Upper lobe of right lung (tissue), 1 donor: ENCODE data around the gene ARHGEF17. TPM values are rescaled to one million over a fixed set of nuclear protein-coding genes. Genes with fewer than 3 reads are reported as not detected.
A peak's percentile ranks its signal among the peaks of the same experiment; 100 is the strongest.

Experiments
- ATAC-seq: fragments of 200-7000 bp; cut with Tn5 transposase; one replicate; pipeline ENCODE4 v1.9.1; 2020; ENCODE audit warnings: mild to moderate bottlenecking, moderate library complexity
- DNase-seq: peaks from one replicate; pipeline ENCODE4 v3.0.0-alpha.2; 2020
- H3K27ac ChIP-seq: fragments of 200-600 bp; one replicate; pipeline ENCODE4 v1.8.0; 2022
- H3K27me3 ChIP-seq: fragments of 200-600 bp; one replicate; pipeline ENCODE4 v1.8.0; 2022; ENCODE audit warnings: mild to moderate bottlenecking
- H3K36me3 ChIP-seq: fragments of 200-600 bp; one replicate; pipeline ENCODE4 v1.8.0; 2022
- H3K4me1 ChIP-seq: fragments of 200-600 bp; one replicate; pipeline ENCODE4 v1.8.0; 2022
- H3K4me3 ChIP-seq: fragments of 200-600 bp; one replicate; pipeline ENCODE4 v1.8.0; 2022; ENCODE audit warnings: mild to moderate bottlenecking
- H3K9me3 ChIP-seq: fragments of 200-600 bp; one replicate; pipeline ENCODE4 v1.8.0; 2022
- intact Hi-C: fragments of 100-400 bp; cut with DNase I; formaldehyde crosslinking; loops from one replicate; pipeline ENCODE4 v1.11.0; 2022
- total RNA-seq: library from RNA; stranded (reverse); fragmentation: NEBNext Ultra II Directional; extraction: Animal tissue kit (Norgen Biotek cat#: 25700); gene quantifications from one replicate; pipeline ENCODE4 v1.2.1, GENCODE V29; 2021
- TF ChIP-seq, protein P1 (sequence below): fragments of 200-600 bp; IDR thresholded peaks from one replicate; pipeline ENCODE4 v1.8.0; 2022; ENCODE audit warnings: antibody characterized with exemption
- donor health status: DM: no; HTN: yes; CAD: no; lungs with severe emphysema.

The ARHGEF17 gene
- total RNA-seq, 1 donor from 2014 or later = 74.5 TPM

DNA sequence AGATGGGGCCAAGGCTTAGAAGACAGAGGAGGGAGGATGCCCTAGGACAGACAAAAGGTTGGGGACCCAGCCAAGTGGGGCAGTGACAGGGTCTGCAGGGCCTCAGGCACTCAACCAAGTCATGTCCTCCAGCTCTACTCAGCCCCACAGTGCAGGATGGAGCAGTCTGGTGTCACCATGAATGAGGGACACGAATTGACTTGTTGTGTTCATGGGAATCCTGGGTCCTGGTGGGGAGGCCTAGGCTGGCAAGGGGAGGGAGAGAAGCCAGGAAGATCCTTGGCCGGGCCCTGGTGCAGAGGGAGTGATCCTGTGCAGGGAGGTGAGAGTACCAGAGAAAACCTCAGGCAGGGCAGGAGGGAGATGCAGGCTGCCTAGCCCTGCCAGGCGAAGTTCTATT, 24.0 kb upstream of the ARHGEF17 start:
- ATAC-seq (no peak), DNase-seq (peak; percentile 48)
- H3K36me3 ChIP-seq = no peaks in the 10 kb centered on the region
- H3K27me3 ChIP-seq = no peaks in the 10 kb centered on the region
- intact Hi-C loops = no loop called here
- H3K4me1 ChIP-seq = peaks cover 14% of the 10 kb centered on the region
- TF ChIP-seq, protein P1, sequence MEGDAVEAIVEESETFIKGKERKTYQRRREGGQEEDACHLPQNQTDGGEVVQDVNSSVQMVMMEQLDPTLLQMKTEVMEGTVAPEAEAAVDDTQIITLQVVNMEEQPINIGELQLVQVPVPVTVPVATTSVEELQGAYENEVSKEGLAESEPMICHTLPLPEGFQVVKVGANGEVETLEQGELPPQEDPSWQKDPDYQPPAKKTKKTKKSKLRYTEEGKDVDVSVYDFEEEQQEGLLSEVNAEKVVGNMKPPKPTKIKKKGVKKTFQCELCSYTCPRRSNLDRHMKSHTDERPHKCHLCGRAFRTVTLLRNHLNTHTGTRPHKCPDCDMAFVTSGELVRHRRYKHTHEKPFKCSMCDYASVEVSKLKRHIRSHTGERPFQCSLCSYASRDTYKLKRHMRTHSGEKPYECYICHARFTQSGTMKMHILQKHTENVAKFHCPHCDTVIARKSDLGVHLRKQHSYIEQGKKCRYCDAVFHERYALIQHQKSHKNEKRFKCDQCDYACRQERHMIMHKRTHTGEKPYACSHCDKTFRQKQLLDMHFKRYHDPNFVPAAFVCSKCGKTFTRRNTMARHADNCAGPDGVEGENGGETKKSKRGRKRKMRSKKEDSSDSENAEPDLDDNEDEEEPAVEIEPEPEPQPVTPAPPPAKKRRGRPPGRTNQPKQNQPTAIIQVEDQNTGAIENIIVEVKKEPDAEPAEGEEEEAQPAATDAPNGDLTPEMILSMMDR = no peak
- H3K9me3 ChIP-seq = no peaks in the 10 kb centered on the region
- H3K27ac ChIP-seq = no peak overlapping the region
- no peak overlapping the region for H3K4me3 ChIP-seq

DNA sequence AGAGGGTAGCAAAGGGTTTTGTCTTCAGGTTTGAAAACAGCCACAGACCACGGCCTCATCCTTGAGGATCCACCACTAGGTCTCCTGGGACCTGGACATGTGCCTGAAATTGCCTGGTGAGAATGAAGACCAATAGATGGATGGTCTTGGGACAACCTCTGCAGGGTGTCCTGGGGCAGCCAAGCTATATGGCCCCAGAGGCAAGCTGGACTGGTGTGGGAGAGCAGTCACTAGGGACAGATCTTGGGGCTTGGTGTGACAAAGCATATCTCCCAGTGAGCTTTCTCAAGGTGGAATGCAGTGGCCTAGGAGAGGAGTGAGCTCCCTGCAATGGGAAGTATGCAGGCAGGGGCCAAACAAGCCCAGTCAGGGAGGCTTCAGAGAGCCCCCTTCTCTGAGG, 22.4 kb upstream of the ARHGEF17 start:
- intact Hi-C loops = no loop called here
- H3K9me3 ChIP-seq = no peaks in the 10 kb centered on the region
- TF ChIP-seq, protein P1 = no peak

DNA sequence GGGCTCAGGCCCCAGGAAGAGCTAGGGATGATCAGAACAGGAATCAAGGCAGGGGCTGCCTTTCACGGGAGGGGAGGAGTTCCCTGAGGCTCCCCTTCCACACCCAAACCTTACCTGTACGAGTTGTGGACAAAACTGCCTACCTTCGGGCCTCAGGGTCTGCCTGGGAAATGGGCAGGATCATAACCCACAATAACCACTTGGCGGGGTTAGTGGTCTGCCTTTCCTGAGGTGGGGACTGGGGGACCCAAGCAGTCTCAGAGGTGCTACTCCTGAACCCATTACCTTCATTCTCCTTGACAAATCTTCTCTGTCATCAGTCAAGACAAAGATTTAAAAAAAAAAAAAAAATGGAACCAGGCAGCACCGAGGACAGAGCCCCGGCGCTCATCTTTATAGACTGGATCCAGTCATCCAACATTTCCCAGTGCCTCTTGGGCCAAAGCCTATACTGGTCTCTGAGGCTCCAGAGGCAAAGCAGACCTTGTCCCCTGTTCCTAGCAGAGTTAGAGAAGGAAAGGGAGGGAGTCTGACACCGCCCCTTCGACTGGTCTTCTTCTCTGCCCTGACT, 21.8 kb upstream of the ARHGEF17 start:
- H3K27me3 ChIP-seq = no peaks in the 10 kb centered on the region
- H3K27ac ChIP-seq = no peak overlapping the region
- no peak overlapping the region for H3K4me3 ChIP-seq
- H3K9me3 ChIP-seq = no peaks in the 10 kb centered on the region
- peaks cover 22% of the 10 kb centered on the region for H3K4me1 ChIP-seq
- TF ChIP-seq, protein P1 = no peak
- DNase-seq (peak; percentile 34), ATAC-seq (no peak)
- H3K36me3 ChIP-seq = no peaks in the 10 kb centered on the region
- intact Hi-C loops = no loop called here

More for the DNA sequence above, 22.4 kb upstream of the ARHGEF17 start:
- H3K36me3 ChIP-seq = no peaks in the 10 kb centered on the region
- H3K4me1 ChIP-seq = peaks cover 22% of the 10 kb centered on the region
- ATAC-seq (no peak), DNase-seq (peak; percentile 28)
- H3K27ac ChIP-seq = no peak overlapping the region
- H3K4me3 ChIP-seq = no peak overlapping the region
- H3K27me3 ChIP-seq = no peaks in the 10 kb centered on the region

DNA sequence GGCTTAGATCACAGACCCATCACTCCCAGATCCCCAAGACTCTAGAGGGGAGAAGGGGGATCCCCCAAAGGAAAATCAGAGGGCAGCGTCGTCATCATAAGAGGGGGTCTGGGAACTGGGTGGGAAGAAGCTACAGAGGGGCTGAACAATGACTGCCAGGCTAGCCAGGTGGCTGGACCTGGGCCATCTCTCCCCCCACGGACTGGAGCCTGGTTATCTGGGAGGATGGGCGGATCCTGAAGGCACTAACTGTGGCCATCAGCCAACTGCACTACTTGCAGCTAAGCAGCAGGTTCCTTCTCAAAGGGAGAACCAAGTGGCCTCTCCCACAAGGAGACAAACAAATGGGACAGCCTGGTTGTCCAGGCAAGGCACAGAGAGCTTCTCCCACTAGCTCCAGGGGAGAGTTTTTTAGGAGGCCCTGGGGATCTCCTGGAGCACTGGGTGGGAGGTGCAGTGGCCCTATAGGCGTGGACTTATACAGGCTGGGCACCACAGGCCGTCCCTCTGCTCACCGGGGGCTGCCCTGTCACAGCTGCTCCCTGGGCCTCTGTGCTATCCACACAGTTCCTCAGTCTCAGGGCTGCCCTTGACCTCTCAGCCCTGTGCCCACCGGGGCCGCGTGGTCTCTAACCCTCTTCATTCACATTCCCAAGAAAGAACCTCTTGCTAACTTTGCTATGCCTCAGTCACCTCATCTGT, 20.5 kb upstream of the ARHGEF17 start:
- no peaks in the 10 kb centered on the region for H3K9me3 ChIP-seq
- no peaks in the 10 kb centered on the region for H3K27me3 ChIP-seq
- TF ChIP-seq, protein P1 = no peak
- DNase-seq (no peak), ATAC-seq (no peak)
- H3K27ac ChIP-seq = no peak overlapping the region
- no peak overlapping the region for H3K4me3 ChIP-seq
- peaks cover 22% of the 10 kb centered on the region for H3K4me1 ChIP-seq
- H3K36me3 ChIP-seq = no peaks in the 10 kb centered on the region
- intact Hi-C loops = no loop called here

DNA sequence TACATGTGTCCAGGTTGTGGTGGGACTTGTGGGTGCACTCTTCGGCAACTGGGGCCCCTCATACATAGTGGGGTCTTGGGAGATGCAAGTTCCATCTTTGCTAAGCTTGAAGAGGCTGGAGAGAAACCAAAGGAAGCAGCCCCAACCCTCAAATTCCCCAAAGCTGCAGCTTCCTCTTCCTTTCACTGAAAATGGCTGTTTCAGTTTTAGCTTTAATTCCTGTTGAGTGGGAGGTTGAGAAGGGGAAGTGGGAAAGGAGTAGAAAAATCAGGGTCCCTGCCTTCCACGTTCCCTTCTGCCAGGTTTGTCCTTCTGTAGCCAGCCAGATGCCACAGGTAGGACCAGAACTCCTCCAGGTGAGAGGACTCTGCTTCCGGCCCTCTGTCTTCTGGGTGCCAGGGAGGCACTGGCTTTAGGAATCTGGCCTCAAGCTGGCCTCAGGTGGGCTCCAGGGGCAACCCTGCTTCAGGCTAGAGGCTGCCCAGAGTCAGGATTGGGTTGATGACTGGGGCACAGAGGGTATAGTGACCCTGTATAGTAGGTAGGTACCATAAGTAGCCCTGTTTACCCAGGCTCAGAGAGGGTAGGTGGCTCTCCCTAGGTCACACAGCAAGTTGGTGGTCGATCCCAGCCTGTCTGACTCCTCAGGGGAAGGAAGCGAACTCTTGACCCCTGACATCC, 19.7 kb upstream of the ARHGEF17 start:
- H3K9me3 ChIP-seq = no peaks in the 10 kb centered on the region
- H3K27ac ChIP-seq = peak overlapping the region; percentile 66
- no peaks in the 10 kb centered on the region for H3K27me3 ChIP-seq
- DNase-seq (no peak), ATAC-seq (peak; percentile 29)
- no peak overlapping the region for H3K4me3 ChIP-seq
- H3K4me1 ChIP-seq = peaks cover 22% of the 10 kb centered on the region
- TF ChIP-seq, protein P1 = no peak
- intact Hi-C loops = no loop called here
- H3K36me3 ChIP-seq = no peaks in the 10 kb centered on the region
